Trophoblast cell (in vitro differentiated cells and primary cell): ENCODE results near the gene LYSMD3.

Experiments
- DNase-seq, 2 donors: peaks; one replicate each; pipeline ENCODE4 v3.0.0-alpha.2; 2016
- H2AFZ ChIP-seq: 2 replicates; pipeline ENCODE4 v1.6.1; 2013; ENCODE audit warnings: low read length, moderate library complexity, mild to moderate bottlenecking; ENCODE audit not compliant: insufficient read depth, poor library complexity
- H2AK5ac ChIP-seq: 2 replicates; pipeline ENCODE4 v1.6.1; 2013; ENCODE audit warnings: mild to moderate bottlenecking, low read length
- H2BK120ac ChIP-seq: 2 replicates; pipeline ENCODE4 v1.6.1; 2013; ENCODE audit warnings: low read length, mild to moderate bottlenecking, moderate library complexity; ENCODE audit not compliant: insufficient read depth, poor library complexity
- H2BK12ac ChIP-seq: 2 replicates; pipeline ENCODE4 v1.6.1; 2013; ENCODE audit warnings: mild to moderate bottlenecking, low read length, moderate library complexity
- H2BK5ac ChIP-seq: 2 replicates; pipeline ENCODE4 v1.6.1; 2013; ENCODE audit warnings: low read length, low read depth, moderate library complexity, mild to moderate bottlenecking; ENCODE audit not compliant: poor library complexity
- H3K14ac ChIP-seq: 2 replicates; pipeline ENCODE4 v1.6.1; 2013; ENCODE audit warnings: mild to moderate bottlenecking, low read length
- H3K18ac ChIP-seq: 2 replicates; pipeline ENCODE4 v1.6.1; 2013; ENCODE audit warnings: mild to moderate bottlenecking, low read length
- H3K23ac ChIP-seq: 2 replicates; pipeline ENCODE4 v1.6.1; 2013; ENCODE audit warnings: low read length
- H3K27ac ChIP-seq: 2 replicates; pipeline ENCODE4 v1.5.1; 2013; ENCODE audit warnings: low read depth, mild to moderate bottlenecking, inconsistent platforms, low read length, moderate library complexity
- H3K27me3 ChIP-seq: 2 replicates; pipeline ENCODE4 v1.6.1; 2013; ENCODE audit warnings: inconsistent platforms, mild to moderate bottlenecking, low read length, moderate library complexity; ENCODE audit not compliant: insufficient read depth
- H3K36me3 ChIP-seq, 2 experiments: 1 replicate in 1 of 2; 2 replicates in 1 of 2; pipeline ENCODE4 v1.6.1; 2013; ENCODE audit warnings: low read length in 2 of 2, mild to moderate bottlenecking in 2 of 2, moderate library complexity in 1 of 2; ENCODE audit not compliant: insufficient read depth in 2 of 2, control insufficient read depth in 1 of 2
- H3K4ac ChIP-seq: 2 replicates; pipeline ENCODE4 v1.6.1; 2013; ENCODE audit warnings: low read depth, mild to moderate bottlenecking, low read length, moderate library complexity
- H3K4me1 ChIP-seq, 2 experiments: 1 replicate in 1 of 2; 2 replicates in 1 of 2; pipeline ENCODE4 v1.6.1; 2013; ENCODE audit warnings: low read length in 2 of 2, mild to moderate bottlenecking in 2 of 2, moderate library complexity in 1 of 2; ENCODE audit not compliant: insufficient read depth in 2 of 2, control insufficient read depth in 1 of 2
- H3K4me2 ChIP-seq: 2 replicates; pipeline ENCODE4 v1.6.1; 2013; ENCODE audit warnings: inconsistent platforms, mild to moderate bottlenecking, low read length, moderate library complexity
- H3K4me3 ChIP-seq: 2 replicates; pipeline ENCODE4 v1.5.1; 2013; ENCODE audit warnings: mild to moderate bottlenecking, low read depth, low read length, inconsistent platforms
- H3K79me1 ChIP-seq: one replicate; pipeline ENCODE4 v1.6.1; 2013; ENCODE audit warnings: low read length
- H3K79me2 ChIP-seq: 2 replicates; pipeline ENCODE4 v1.6.1; 2013; ENCODE audit warnings: low read length, mild to moderate bottlenecking; ENCODE audit not compliant: control insufficient read depth, insufficient read depth, poor library complexity
- H3K9ac ChIP-seq: 2 replicates; pipeline ENCODE4 v1.6.1; 2013; ENCODE audit warnings: mild to moderate bottlenecking, low read length
- H3K9me3 ChIP-seq: 2 replicates; pipeline ENCODE4 v1.6.1; 2013; ENCODE audit warnings: low read depth, mild to moderate bottlenecking, control low read depth, inconsistent platforms, low read length; ENCODE audit not compliant: insufficient read depth
- H4K12ac ChIP-seq: 2 replicates; pipeline ENCODE4 v1.6.1; 2013; ENCODE audit warnings: low read depth, mild to moderate bottlenecking, low read length, moderate library complexity
- H4K8ac ChIP-seq: 2 replicates; pipeline ENCODE4 v1.6.1; 2013; ENCODE audit warnings: low read depth, mild to moderate bottlenecking, low read length, moderate library complexity
- H4K91ac ChIP-seq: one replicate; pipeline ENCODE4 v1.6.1; 2013; ENCODE audit warnings: low read depth, mild to moderate bottlenecking, low read length, moderate library complexity
- WGBS: extraction: QIAGEN DNeasy Blood & Tissue Kit; methylation state at CpG from one replicate; pipeline ENCODE4 v1.1.7; 2013; ENCODE audit warnings: missing lambda C conversion rate; ENCODE audit not compliant: insufficient read length, insufficient coverage; ENCODE audit errors: extremely low coverage; 5-methylcytosine and 5-hydroxymethylcytosine counted together

Gene LYSMD3

DNA sequence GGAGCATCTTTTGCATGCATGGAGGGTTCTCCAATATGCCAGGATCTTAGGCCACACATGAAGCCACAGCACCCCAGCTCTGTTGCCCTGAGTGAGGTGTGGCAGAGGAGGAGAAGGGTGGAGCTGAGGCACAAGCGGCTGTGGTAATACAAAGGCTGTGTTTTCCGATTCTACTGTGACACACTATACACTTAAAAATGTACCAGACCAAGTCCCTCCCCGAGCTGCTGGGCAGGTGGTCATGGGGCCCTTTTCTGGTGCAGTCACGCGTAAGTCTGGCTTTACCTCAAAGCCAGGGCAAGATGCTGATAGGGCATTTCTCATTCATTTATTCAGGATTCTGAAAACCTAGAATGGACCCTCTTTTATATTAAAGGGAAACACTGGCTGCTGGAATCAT, 33.0 kb upstream of the LYSMD3 start:
- Histone ChIP-seq H3K14ac (no peak overlapping the region), H3K18ac (no peak overlapping the region), H2BK12ac (no peak overlapping the region), H3K4me2 (no peak overlapping the region), H2AK5ac (no peak overlapping the region), H3K27ac (no peak overlapping the region), H3K4me1 (peaks cover 0 to 2% of the 10 kb centered on the region in 2 experiments), H3K9ac (no peak overlapping the region), H3K27me3 (no peaks in the 10 kb centered on the region), H4K91ac (no peak overlapping the region), H4K8ac (no peak overlapping the region), H2AFZ (no peak overlapping the region), H3K4ac (no peak overlapping the region), H4K12ac (no peak overlapping the region), H3K36me3 (no peaks in the 10 kb centered on the region), H2BK5ac (no peak overlapping the region), H3K23ac (no peak overlapping the region), H2BK120ac (no peak overlapping the region), H3K79me2 (no peaks in the 10 kb centered on the region), H3K79me1 (no peaks in the 10 kb centered on the region), H3K4me3 (no peak overlapping the region), H3K9me3 (no peaks in the 10 kb centered on the region)
- WGBS, result no CpG with 5 or more reads among the region's 5 CpGs
- no peak for DNase-seq

DNA sequence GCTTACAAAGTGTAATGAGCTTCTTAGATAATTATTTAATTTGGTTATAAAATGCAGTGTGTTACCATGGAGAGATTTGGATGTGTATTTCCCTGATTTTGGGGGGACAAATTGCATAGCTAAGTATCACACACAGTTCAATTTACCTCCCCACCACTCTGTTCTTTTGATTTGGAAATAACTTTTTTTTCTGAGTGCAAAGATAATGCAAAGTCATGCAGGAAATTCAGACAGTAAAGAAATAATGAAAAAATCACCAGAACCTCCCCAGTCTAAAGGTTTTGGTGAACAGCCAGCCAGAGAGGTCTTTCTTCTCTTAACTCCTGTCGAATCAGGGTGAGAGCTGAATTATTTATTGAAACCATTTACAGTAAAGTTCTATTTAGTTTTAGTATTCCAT, 32.4 kb upstream of the LYSMD3 start:
- Histone ChIP-seq H4K91ac (no peak overlapping the region), H3K23ac (no peak overlapping the region), H3K9ac (no peak overlapping the region), H2BK12ac (no peak overlapping the region), H3K9me3 (no peaks in the 10 kb centered on the region), H3K79me1 (no peaks in the 10 kb centered on the region), H3K27ac (no peak overlapping the region), H3K4me2 (no peak overlapping the region), H3K4me1 (peaks cover 0 to 2% of the 10 kb centered on the region in 2 experiments), H3K14ac (no peak overlapping the region), H2BK5ac (no peak overlapping the region), H2BK120ac (no peak overlapping the region), H2AK5ac (no peak overlapping the region), H3K36me3 (no peaks in the 10 kb centered on the region), H2AFZ (no peak overlapping the region), H3K4ac (no peak overlapping the region), H4K8ac (no peak overlapping the region), H3K79me2 (no peaks in the 10 kb centered on the region), H3K4me3 (no peak overlapping the region), H3K18ac (no peak overlapping the region), H4K12ac (no peak overlapping the region), H3K27me3 (no peaks in the 10 kb centered on the region)
- no peak for DNase-seq
- WGBS, result no CpG with 5 or more reads among the region's 1 CpG

DNA sequence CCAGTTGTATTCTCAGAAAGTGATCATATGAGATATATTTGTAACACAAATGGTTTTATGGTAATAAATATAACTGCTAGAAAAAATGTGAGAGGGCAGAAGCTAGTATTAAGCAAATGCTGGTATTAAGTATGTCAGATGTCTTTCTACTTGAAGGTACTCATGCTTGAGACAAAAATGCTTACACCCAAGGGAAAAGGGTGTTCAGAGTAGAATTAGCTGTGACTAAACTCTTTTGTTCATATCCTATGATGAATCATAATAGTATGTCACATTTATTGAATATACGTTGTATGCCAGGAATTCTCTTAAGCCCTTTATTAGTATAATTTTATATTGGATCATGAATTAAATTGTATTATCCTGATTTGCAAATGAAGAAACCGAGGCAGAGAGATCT, 31.4 kb upstream of the LYSMD3 start:
- H4K8ac ChIP-seq, result no peak overlapping the region
- H3K9me3 ChIP-seq, result no peaks in the 10 kb centered on the region
- no peak overlapping the region for H3K18ac ChIP-seq
- no peak overlapping the region for H3K4ac ChIP-seq
- no peaks in the 10 kb centered on the region for H3K79me2 ChIP-seq
- H4K12ac ChIP-seq, result no peak overlapping the region
- no peak overlapping the region for H3K14ac ChIP-seq
- no peak overlapping the region for H3K4me3 ChIP-seq
- no peaks in the 10 kb centered on the region for H3K79me1 ChIP-seq
- H2AK5ac ChIP-seq, result no peak overlapping the region
- WGBS, result no CpG with 5 or more reads among the region's 2 CpGs
- H3K36me3 ChIP-seq, result no peaks in the 10 kb centered on the region
- no peak overlapping the region for H3K9ac ChIP-seq
- no peak overlapping the region for H2BK5ac ChIP-seq
- H2BK12ac ChIP-seq, result no peak overlapping the region
- no peak overlapping the region for H3K27ac ChIP-seq
- peaks cover 0 to 2% of the 10 kb centered on the region in 2 experiments for H3K4me1 ChIP-seq
- no peak overlapping the region for H2BK120ac ChIP-seq
- no peaks in the 10 kb centered on the region for H3K27me3 ChIP-seq
- no peak overlapping the region for H4K91ac ChIP-seq
- H2AFZ ChIP-seq, result no peak overlapping the region
- no peak overlapping the region for H3K4me2 ChIP-seq
- no peak for DNase-seq
- H3K23ac ChIP-seq, result no peak overlapping the region

DNA sequence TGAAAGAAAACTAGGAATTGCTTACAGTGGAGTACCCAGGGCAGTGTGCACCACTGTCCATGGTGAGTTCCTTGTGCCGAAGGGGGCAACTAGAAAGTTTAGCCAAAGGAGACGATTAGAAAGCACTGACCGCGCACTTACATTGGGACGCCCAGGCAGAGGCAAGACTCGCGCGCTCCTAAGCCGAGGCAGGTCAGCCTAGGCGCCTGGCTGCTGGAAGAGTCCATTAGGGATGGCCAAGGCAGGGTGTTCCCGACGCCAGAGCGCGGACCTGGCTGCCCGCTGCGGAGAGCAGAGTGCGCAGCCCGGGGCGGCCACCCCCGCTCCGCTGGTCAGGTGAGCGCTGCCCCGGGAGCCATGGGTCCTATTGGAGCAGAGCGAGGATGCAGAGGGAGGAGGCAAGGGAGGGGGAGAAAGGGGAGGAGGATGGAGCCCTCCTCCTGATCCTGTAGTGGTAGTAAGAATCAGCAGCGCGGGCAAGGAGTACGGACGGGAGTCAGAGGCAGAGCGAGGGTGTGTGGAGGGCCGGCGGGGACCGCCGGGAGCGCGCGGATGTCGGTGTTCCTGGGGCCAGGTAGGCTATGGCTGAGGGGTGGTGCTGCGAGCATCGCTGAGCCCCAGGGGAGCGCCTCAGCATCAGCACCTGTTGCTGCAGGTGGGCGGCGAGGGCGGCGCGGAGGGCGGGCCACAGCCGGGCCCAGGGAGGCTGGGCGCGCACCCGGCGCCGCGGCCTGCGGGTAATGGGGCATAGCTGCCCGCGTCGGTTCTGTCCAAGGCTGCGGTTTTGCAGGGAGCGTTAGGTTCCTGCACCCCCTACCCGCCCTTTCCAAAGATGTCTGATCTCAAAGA, 29.2 kb upstream of the LYSMD3 start, which contains the start of gene ADGRV1:
TSS of gene ADGRV1 (plus strand) at position 454 of the 849 bp plus-strand sequence. CDS start at position 553, 99 bp downstream.
- H2BK5ac ChIP-seq, result no peak within 1 kb of the TSS
- H4K12ac ChIP-seq, result no peak within 1 kb of the TSS
- H2AFZ ChIP-seq, result peak within 1 kb of the TSS; percentile 2
- H3K4me1 ChIP-seq, result peaks cover 0 to 2% of the 10 kb centered on the region in 2 experiments
- H3K14ac ChIP-seq, result no peak within 1 kb of the TSS
- H3K27me3 ChIP-seq, result no peaks in the 10 kb centered on the region
- H3K9ac ChIP-seq, result no peak within 1 kb of the TSS
- no peak within 1 kb of the TSS for H2BK12ac ChIP-seq
- H2AK5ac ChIP-seq, result no peak within 1 kb of the TSS
- H3K79me1 ChIP-seq, result no peaks in the 10 kb centered on the region
- H3K36me3 ChIP-seq, result no peaks in the 10 kb centered on the region
- no peaks in the 10 kb centered on the region for H3K79me2 ChIP-seq
- DNase-seq, result peak; percentile 75 to 79
- no peak within 1 kb of the TSS for H3K4ac ChIP-seq
- no peak within 1 kb of the TSS for H3K27ac ChIP-seq
- H3K4me2 ChIP-seq, result peak within 1 kb of the TSS; percentile 97
- no peak within 1 kb of the TSS for H3K23ac ChIP-seq
- no peak within 1 kb of the TSS for H4K8ac ChIP-seq
- H3K9me3 ChIP-seq, result no peaks in the 10 kb centered on the region
- peak within 1 kb of the TSS; percentile 70 for H3K4me3 ChIP-seq
- H4K91ac ChIP-seq, result no peak within 1 kb of the TSS
- H3K18ac ChIP-seq, result no peak within 1 kb of the TSS
- no CpG with 5 or more reads among the region's 60 CpGs for WGBS
- no peak within 1 kb of the TSS for H2BK120ac ChIP-seq
